ENCODE data around the gene WAS.
"Not testable (repeated sequence)": the region's sequence is repeated elsewhere in the genome, so short reads cannot be mapped to it uniquely, and the experiment has no call there.

Gene WAS

DNA sequence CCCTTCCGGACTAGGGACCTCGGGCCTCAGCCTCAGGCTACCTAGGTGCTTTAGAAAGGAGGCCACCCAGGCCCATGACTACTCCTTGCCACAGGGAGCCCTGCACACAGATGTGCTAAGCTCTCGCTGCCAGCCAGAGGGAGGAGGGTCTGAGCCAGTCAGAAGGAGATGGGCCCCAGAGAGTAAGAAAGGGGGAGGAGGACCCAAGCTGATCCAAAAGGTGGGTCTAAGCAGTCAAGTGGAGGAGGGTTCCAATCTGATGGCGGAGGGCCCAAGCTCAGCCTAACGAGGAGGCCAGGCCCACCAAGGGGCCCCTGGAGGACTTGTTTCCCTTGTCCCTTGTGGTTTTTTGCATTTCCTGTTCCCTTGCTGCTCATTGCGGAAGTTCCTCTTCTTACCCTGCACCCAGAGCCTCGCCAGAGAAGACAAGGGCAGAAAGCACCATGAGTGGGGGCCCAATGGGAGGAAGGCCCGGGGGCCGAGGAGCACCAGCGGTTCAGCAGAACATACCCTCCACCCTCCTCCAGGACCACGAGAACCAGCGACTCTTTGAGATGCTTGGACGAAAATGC lies at the start of gene WAS:
WAS (plus strand) TSS at position 389 of the 572 bp plus-strand sequence; CDS start at position 444, 55 bp downstream.
- no peak for DNase-seq

DNA sequence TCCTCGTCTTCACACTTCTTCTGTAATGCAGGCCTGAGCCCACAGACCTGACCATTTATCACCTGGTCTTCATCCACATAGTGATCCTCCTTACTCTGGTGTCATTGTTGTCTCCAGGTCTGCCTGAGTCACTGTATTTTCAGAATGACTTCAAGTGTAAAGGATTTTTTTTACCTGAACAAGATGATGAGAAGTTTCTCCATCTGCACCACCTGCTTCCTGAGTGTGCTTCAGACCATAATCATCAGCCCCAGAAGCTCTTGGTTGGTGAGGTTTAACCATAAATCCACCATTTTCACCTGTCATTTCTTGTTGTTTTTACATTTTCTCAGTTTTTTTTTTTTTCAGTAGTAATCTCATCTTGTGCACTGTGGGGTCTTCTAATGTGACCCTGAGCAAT lies 47.3 kb upstream of the WAS start:
- no peak for DNase-seq

DNA sequence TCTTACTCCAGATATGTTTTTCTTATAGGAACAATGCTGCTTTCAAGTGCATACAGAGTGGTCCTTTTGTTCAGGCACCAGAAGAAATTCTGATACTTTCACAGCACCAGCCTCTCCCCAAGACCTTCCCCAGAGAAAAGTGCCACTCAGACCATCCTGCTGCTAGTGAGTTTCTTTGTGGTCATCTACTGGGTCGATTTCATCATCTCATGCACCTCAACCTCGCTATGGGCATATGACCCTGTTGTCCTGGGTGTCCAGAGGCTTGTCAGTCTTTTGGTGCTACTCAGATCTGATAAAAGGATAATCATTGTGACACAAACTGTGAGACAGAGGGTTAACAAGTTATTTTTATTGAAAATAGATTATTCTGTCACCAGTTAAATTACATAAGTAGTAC lies 46.8 kb upstream of the WAS start:
- no peak for DNase-seq

DNA sequence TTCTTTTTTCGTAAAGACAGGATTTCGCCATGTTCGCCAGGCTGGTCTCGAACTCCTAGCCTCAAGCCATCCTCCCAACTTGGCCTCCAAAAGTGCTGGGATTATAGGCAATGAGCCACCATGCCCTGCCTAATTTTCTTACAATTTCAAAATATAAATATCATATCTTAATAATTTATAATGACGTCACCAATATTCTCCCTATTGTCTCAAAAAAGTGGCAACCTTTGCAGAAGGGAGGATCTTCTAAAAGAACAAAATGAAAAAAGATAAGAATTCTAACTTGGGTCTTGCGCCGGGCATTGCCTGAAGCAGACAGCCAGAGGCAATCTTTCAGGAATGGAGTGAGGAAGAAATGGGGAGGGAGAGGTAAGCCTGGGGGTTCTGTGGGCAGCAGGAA lies 37.9 kb upstream of the WAS start:
- no peak for DNase-seq

DNA sequence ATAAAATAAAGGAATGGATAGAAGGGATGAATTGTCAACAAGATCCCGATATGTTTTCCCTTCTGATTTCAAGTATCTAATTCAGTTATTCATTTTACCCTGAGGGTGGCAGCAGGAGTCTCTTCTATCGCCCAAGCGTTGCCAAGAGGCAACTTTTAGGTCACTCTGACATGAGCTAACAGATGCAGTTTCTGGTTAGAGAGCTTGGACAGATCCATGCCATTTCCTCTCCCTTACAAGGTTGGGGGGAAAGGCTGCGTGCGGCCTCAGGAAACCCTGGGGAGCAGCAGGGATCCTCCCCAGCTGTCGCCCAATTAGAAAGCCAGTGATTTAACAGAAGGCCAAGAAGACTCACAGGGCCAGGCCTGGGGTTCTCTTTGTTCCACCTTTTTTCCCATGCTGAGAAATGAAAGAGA lies 35.3 kb upstream of the WAS start:
- peak; percentile 76 for DNase-seq

DNA sequence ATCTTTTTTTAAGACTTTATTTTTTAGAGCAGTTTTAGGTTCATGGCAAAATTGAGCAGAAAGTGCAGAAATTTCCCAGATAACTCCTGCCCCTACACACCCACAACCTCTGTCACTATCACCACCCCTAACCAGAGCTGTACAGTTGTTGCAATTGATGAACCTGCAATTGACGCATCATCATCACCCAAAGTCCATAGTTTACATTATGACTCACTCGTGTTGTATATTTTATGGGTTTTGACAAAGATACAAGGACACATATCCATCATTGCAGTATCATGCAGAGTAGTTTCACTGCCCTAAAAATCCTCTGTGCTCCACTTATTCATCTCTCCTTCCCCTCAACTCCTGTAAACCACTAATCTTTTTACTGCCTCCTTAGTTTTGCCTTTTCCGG lies 34.5 kb upstream of the WAS start:
- no peak for DNase-seq

DNA sequence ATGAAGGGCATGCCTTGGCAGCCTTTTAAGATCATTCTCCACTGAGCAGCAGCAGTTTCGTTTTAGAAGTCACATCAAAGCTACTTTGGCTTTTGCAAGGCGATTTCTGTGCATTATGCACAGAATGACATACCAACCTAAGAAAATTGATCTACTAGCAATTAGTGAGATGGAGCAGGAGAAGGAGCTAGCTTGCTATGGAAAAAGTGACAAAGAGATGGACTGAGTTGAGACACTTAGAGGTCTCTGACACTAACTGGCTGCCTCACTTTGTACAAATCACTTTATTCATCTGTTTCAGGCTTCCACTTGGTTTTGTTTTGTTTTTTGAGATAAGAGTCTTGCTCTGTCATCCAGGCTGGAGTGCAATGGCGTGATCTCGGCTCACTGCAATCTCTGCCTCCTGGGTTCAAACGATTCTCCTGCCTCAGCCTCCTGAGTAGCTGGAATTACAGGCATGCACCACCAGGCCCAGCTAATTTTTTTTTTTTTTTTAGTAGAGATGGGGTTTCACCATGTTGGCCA lies 31.5 kb upstream of the WAS start:
- DNase-seq: not testable (repeated sequence)

DNA sequence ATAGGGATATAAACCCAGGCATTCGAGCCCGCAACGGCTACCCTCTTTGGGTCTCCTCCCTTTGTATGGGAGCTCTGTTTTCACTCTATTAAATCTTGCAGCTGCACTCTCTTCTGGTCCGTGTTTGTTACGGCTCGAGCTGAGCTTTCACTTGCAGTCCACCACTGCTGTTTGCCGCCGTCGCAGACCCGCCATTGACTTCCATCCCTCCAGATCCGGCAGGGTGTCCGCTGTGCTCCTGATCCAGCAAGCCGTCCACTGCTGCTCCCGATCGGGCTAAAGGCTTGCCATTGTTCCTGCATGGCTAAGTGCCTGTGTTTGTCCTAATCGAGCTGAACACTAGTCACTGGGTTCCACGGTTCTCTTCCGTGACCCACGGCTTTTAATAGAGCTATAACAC lies 28.9 kb upstream of the WAS start:
- DNase-seq: not testable (repeated sequence)

DNA sequence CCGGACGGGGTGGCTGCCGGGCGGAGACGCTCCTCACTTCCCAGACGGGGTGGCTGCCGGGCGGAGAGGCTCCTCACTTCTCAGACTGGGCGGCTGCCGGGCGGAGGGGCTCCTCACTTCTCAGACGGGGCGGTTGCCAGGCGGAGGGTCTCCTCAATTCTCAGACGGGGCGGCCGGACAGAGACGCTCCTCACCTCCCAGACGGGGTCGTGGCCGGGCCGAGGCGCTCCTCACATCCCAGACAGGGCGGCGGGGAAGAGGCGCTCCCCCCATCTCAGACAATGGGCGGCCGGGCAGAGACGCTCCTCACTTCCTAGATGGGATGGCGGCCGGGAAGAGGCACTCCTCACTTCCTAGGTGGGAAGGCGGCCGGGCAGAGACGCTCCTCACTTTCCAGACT lies 23.9 kb upstream of the WAS start:
- DNase-seq: not testable (repeated sequence)

DNA sequence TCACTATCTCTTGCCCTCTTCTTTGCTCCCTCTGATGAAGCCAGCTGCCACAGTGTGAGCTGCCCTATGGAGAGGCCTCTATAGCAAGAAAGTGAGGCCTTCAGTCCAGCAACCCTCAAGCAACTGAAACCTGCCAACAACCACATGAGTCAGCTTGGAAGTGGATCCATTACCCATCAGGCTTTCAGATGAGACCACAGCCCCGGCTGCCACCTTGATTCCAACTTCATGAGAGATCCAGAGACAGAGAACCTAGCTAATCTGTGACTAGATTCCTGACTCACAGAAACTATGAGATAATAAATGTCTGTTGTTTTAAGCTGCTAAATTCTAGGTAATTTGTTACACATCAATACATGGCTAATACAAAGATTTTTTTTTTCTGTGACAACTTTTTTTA lies 20.4 kb upstream of the WAS start:
- DNase-seq: no peak

DNA sequence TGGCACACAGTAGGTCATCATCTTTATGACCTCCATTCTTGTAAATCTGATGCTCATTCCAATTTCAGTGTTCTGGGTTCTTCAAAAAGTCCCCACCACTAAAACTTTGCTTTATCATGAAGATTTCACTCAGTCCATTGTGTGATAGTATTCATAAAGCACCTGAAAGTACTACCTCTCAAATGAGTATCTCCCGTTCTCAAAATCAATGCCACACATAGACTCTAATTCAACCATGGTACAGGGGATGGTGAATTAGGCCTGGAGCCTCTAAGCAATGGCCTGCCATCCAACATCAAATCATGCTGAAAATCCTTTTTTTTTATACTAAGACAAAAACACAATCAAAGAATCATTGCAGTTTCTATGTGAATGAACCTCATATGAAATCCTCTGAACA lies 19.4 kb upstream of the WAS start:
- no peak for DNase-seq

DNA sequence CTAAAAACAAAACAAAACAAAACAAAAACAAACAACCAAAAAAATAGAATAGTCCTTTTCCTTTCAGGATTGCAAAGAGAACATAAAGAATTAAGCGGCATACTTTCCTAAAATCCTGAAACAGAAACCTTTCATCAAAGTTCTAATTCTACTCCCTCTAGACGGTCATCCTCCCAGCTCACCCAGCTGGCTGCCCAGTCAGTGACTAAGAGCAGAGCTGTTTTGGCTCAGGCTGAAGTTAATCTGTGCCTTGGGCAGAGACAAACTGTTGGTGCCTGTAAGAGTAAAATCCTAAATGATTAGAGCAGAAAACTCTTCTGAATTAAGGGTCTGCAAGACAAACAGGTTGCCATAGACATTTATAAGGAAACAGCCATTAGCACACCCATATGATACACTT lies 17.6 kb upstream of the WAS start:
- no peak for DNase-seq

DNA sequence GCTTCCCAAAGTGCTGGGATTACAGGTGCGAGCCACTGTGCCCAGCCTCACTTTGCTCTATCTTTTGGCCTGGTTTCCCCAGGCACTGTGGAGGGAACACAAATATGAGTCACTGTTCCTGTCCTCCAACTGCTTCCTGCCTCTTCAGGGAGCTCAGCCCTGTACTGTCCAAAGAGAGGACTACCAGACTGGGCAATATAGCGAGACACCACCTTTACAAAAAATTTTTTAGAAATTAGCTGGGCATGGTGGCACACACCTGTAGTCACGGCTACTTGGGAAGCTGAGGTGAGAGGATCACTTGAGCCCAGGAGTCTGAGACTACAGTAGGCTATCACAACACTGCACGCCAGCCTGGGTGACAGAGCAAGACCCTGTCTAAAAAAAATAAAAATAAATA lies 16.9 kb upstream of the WAS start:
- no peak for DNase-seq

DNA sequence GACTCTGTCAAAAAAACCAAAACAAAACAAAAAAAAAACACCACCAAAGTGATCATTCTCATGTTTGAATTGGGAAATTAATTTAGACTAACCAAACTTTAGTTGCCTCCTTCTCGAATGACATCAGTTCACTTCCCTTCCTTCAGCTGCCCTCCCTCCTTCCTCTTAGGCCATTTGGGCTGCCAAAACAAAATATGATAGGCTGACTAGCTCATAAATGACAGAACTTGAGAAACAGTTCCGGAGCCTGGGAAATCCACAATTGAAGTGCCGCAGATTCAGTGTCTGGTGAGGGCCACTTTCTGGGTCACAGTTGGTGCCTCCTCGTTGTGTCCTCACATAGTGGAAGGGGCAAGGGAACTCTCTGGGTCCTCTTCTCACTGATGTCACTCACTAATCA lies 16.1 kb upstream of the WAS start:
- DNase-seq: no peak

DNA sequence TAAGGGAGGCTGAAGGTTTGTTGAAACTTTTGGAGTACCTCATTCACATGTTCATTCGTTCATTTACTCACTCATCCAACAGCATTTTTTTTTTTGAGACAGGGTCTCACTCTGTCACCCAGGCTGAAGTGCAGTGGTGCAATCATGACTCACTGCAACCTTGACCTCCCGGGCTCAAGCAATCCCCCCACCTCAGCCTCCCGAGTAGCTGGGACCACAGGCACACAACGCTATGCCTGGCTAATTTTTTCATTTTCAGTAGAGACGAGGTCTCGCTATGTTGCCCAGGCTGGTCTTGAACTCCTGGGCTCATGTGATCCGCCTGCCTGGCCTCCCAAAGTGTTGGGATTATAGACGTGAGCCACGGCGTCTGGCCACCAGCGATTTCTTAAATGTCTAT lies 15.4 kb upstream of the WAS start:
- not testable (repeated sequence) for DNase-seq

DNA sequence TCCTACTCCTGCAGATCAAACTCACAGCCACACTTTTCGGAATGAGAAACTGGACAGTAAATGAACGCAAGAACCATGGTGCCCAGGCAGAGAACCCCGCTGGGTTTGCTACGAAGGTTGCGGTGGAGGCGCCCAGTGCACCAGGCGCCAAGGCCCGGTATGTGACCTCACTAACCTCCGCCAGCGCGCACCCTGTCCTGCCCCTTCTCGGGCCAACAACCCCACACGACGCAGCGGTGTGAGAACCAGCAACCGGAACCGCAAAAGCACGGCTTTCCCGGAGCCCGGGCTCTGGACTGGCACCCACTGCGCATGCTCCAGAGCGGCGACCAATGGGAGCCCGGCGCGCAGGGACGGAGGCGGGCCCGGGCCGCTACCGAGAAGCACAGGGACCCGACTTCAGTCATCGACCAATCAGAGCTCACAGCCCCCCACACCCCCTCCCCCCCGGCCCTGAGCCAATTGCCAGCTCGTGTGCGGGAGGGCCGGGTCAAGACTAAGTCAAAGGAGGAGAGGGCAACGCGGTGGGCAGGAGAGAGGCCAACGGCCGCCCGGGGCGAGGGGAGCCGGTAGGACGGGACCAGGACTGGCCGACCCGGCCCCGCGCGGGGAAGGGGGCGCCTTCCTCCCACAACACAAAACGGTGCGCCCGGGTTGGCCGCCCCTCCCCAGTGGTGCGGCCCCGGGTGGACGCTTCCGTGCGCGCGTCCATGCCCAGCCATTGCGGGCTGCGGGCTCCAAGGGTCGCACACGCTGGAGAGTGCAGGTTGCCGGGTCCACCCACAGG lies 7.3 kb upstream of the WAS start:
- DNase-seq: peak; percentile 75

DNA sequence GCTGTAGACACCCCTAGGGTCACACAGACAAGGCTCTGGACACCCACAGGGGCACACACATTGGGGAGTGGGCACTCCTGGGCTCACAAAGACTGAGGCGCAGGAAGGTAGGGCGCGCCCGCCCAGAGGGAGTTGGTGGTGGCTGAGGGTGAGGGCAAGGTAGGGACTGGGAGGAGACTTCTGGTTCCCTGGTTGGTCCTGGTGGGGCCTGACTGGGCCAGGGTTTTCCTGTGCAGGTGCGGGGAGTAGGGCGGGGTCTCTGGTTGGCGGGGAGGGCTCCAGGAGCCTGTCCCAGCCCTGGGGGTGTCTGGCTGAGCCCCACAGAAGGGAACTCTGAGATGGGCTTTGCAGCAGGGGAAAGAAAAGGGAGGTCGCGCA lies 6.7 kb upstream of the WAS start:
- DNase-seq: no peak

DNA sequence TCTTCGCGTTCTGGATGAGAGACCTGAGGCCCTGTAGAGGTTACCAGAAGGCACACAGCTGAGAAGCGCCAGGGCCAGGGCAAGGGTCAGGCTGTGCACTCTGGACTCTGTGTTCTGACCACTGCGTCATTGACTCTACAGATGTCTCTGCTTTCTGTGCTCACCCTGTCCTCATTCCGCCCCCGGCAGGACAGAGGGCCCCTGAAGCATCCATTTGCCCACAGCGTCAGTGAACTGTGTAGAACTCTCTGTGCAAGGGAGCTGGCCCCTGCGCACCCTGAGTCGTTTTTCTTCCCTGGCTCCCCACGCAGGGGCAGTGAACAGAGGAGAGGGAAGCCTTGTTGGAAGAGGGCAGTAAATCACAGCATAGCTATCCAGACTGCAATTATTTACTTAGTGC lies 6.1 kb upstream of the WAS start:
- no peak for DNase-seq

DNA sequence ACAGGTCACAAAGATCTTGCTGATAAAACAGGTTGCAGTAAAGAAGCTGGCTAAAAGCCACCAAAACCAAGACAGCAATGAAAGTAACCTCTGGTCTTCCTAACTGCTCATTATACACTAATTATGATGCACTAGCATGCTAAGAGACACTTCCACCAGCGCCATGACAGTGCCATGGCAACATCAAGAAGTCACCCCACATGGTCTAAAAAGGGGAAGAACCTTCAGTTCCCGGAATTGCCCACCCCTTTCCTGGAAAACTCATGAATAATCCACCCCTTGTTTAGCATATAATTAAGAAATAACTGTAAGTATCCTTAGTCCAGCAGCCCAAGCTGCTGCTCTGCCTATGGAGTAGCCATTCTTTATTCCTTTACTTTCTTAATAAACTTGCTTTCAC lies 3.1 kb upstream of the WAS start:
- DNase-seq: not testable (repeated sequence)

DNA sequence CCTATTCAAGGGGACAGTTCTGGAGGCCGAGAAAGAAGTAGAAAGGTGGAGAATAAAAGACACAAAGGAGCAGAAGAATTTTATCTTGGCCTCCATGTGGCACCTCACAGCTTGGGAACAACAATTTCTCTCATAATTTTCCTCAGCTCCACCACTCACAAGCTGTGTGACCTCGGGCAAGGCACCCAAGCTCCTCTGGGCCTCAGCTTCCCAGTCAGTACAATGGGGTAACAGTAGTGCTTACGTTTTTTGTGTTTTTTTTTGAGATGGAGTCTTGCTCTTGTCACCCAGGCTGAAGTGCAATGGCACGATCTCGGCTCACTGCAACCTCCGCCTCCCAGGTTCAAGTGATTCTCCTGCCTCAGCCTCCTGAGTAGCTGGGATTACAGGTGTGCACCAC lies 2.7 kb upstream of the WAS start:
- not testable (repeated sequence) for DNase-seq

DNA sequence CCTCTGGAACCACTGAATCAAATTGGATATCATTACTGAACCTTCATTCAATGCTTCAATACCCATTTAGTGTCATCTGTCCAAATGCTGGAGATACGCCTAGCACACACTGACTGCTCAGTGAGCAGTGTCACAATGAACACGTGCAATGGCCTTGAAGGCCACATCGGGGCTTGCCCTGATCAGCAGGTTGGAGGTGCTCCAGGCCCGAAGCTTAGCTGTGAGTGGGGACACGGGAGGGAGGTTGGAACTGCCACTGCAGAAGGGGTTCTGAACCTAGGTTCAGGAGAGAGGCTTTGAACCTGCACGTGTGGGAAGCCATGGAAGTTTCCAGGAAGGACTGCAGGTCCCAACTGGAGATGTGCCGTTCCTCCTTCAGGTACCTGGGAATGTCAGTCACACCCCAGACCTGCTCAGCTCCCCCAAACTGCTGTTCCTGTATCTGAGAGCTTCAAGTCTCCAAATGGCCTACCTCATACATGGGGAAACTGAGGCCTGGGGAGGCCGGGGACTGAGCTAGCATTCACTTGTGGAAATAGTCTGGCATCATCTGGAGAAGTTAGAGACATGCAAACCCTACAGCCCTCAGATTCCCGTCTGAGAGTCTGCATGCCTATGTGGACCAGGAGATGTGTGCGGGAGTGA lies 1.9 kb upstream of the WAS start:
- no peak for DNase-seq

DNA sequence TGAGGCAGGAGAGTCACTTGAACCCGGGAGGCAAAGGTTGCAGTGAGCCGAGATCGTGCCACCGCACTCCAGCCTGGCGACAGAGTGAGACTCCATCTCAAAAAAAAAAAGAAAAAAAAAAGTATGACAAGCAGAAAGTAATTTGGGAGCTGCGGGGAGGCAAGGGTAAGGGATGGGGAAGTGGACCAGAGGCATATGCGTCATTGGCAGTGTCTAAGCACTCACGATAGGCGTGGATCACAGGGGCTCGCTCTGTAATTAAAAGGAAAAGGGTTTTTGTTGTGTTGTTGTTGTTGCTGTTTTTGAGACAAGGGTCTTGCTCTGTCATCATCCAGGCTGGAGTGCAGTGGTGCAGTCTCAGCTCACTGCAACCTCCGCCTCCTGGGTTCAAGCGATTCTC lies 804 bp upstream of the WAS start:
- DNase-seq: not testable (repeated sequence)

DNA sequence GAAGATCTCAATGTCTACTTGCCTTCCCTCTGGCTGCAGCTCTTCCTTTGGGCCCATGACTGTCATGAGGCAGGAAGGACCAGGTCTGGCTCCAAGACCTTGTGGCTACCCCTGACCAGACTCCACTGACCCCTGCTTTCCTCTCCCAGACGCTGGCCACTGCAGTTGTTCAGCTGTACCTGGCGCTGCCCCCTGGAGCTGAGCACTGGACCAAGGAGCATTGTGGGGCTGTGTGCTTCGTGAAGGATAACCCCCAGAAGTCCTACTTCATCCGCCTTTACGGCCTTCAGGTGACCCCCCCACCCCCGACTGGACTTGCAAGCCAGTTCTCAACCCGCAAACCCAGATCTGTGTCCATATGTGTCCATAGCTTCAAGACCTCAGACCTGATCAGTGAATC lies 535 bp downstream of the WAS start:
- no peak for DNase-seq

DNA sequence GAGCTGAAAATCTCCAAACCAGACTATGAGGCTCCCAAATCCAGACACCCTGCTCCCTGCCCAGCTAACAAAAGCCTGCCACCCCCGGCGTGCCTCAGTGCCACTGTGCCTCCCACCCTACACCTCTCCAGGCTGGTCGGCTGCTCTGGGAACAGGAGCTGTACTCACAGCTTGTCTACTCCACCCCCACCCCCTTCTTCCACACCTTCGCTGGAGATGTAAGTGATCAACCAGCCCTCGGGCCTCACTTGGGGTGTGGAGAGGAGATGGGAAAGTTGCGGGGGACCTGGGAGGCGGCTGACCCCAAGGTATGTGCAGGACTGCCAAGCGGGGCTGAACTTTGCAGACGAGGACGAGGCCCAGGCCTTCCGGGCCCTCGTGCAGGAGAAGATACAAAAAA lies 1.8 kb downstream of the WAS start:
- DNase-seq: no peak

Measured in NCI-H1694 treated with DMSO at 0.1 percent for 48 hours (cell line).